Cardiac septum (tissue), 1 donor: ENCODE measurements around the gene DYNC1I2. TPM values are rescaled to one million over a fixed set of nuclear protein-coding genes. Genes with fewer than 3 reads are reported as not detected.

Source experiments
- total RNA-seq: library from RNA; stranded (reverse); fragmentation: NEBNext Ultra II Directional; extraction: Animal tissue kit (Norgen Biotek cat#: 25700); gene quantifications from one replicate; pipeline ENCODE4 v1.2.1, GENCODE V29; 2021
- donor health status: DM: no; HTN: no; CAD: no.

DYNC1I2 gene
- total RNA-seq, 1 donor from 2014 or later = 75.8 TPM

Other genes starting within 250 kb of the DYNC1I2 start
- 39.7 TPM for gene CYBRD1, start 165.0 kb upstream of the DYNC1I2 start, total RNA-seq
- 91.2 TPM for gene SLC25A12, start 206.8 kb downstream of the DYNC1I2 start, total RNA-seq
- gene HAT1, start 235.0 kb downstream of the DYNC1I2 start, total RNA-seq = 32.7 TPM